ENCODE data around the gene DCLK1.

GRCh38 chr13:36084131-36084530, 47.1 kb downstream of the DCLK1 start:
- no peak for TF ChIP-seq CTCF (IDR thresholded peaks at IDR 0.05)
- no peak for TF ChIP-seq POLR2A (IDR thresholded peaks at IDR 0.05; ENCODE audit: low read depth)

Data from esophagus muscularis mucosa (tissue), 3 donors.